ENCODE data around the gene ERCC6L. TPM values are rescaled to one million over a fixed set of nuclear protein-coding genes. Genes with fewer than 3 reads are reported as not detected.

The ERCC6L gene
- total and polyA plus RNA-seq, 12 donors = 0.01 to 0.23 (median 0.12) TPM; not detected in 8

GRCh38 chrX:72208126-72208800, 30.6 kb downstream of the ERCC6L start:
- no peak overlapping the region for H3K4me3 ChIP-seq
- H3K9me3 ChIP-seq = no peaks in the 10 kb centered on the region
- 80 to 82% methylated on average over 4 of the region's 4 CpGs for whole genome bisulfite sequencing, 2 donors
- peaks cover 0 to 38% (median 0%) of the 10 kb centered on the region in 9 donors for H3K36me3 ChIP-seq
- H3K4me1 ChIP-seq = no peaks in the 10 kb centered on the region
- H3K27me3 ChIP-seq = peaks cover 0 to 14% (median 0%) of the 10 kb centered on the region in 7 donors
- no peak for DNase-seq
- TF ChIP-seq CTCF (IDR thresholded peaks at IDR 0.05) = no peak
- intact Hi-C loops (cut with DNase I) = no loop called here
- no peak overlapping the region for H3K27ac ChIP-seq
- ATAC-seq = no peak

- no peak overlapping the region for H3K27ac ChIP-seq
- no peaks in the 10 kb centered on the region for H3K9me3 ChIP-seq
- TF ChIP-seq CTCF (IDR thresholded peaks at IDR 0.05) = no peak
- intact Hi-C loops (cut with DNase I) = no loop called here
- peaks cover 0 to 14% (median 0%) of the 10 kb centered on the region in 7 donors for H3K27me3 ChIP-seq
- WGBS, 2 donors = 85 to 91% methylated on average over 4 of the region's 4 CpGs
- ATAC-seq = no peak
- H3K36me3 ChIP-seq = peaks cover 0 to 47% (median 0%) of the 10 kb centered on the region in 9 donors
- no peak overlapping the region for H3K4me3 ChIP-seq
- no peaks in the 10 kb centered on the region for H3K4me1 ChIP-seq
- DNase-seq = no peak
These were observed 31.5 kb downstream of the ERCC6L start for GRCh38 chrX:72207366-72207765.

DNA sequence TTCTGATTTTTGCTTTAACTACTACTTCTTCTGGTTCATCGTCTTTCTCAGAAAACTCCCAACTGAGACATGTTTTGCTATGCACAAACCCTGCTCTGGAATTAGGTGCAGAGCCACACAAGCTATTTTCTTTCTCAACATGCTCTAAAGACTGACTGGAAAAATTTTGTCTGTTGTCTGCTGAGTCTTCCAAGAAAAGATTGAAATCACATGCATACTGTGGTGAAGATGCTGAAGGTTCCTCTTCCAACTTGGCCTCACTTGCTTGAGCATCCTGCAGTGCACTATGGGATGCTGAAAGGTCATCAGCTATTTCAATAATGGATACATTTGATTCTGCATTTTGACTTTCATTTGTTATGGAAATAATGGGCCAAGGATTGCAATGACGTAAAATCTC, 33.1 kb downstream of the ERCC6L start:
- Histone ChIP-seq H3K9me3 (no peaks in the 10 kb centered on the region), H3K36me3 (peaks cover 0 to 52% (median 0%) of the 10 kb centered on the region in 9 donors), H3K27me3 (peaks cover 0 to 19% (median 0%) of the 10 kb centered on the region in 7 donors), H3K4me3 (no peak overlapping the region), H3K4me1 (no peaks in the 10 kb centered on the region), H3K27ac (no peak overlapping the region)
- no peak for DNase-seq
- no peak for ATAC-seq
- TF ChIP-seq CTCF (IDR thresholded peaks at IDR 0.05) = no peak
- intact Hi-C loops (cut with DNase I) = no loop called here
- 97 to 98% methylated on average over 2 of the region's 2 CpGs for WGBS, 2 donors

GRCh38 chrX:72203421-72203820, 35.4 kb downstream of the ERCC6L start:
- no peaks in the 10 kb centered on the region for H3K9me3 ChIP-seq
- no peak overlapping the region for H3K4me3 ChIP-seq
- intact Hi-C loops (cut with DNase I) = no loop called here
- TF ChIP-seq CTCF (IDR thresholded peaks at IDR 0.05) = no peak
- no peak for ATAC-seq
- no peak for DNase-seq
- H3K27me3 ChIP-seq = peaks cover 0 to 9% (median 0%) of the 10 kb centered on the region in 7 donors
- peaks cover 0 to 74% (median 0%) of the 10 kb centered on the region in 9 donors for H3K36me3 ChIP-seq
- no peaks in the 10 kb centered on the region for H3K4me1 ChIP-seq
- H3K27ac ChIP-seq = no peak overlapping the region
- WGBS, 2 donors = 91 to 92% methylated on average over 6 of the region's 6 CpGs
